HG02938 (cell line): ENCODE data around the gene SFTPA2.
"Not testable (repeated sequence)": the region's sequence is repeated elsewhere in the genome, so short reads cannot be mapped to it uniquely, and the experiment has no call there.

Experiments used
- ATAC-seq: cut with Tn5 transposase; IDR thresholded peaks from one replicate; pipeline ENCODE4 v1.9.1; 2021; ENCODE audit warnings: mild to moderate bottlenecking, moderate library complexity; ENCODE audit not compliant: unreplicated experiment

The SFTPA2 gene

DNA sequence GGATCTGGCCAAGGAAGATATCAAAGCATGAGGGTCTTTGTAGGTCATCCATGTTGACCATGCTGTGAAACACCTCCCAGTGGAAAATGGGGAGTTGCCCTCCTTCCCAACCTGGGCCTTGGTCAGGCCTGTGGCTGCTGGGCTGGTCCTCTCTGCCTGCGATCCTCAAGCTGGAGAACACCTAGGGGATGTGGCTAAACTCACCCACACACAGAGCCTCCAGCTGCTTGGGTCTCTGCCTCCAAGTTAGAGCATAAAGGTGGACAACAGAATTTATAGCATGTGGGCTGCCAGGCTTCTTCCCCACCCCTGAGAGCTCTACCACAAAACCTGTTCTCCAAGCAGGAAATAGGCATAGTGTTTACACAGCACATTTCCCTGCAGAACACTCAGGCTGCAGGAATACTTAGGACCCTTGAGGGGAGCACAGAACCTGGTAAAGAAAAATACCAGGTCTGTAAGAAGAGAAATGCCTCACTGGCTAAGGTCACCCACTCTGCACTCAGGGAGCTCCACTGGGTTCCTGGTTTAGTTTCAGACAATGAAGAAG lies at the start of gene SFTPA2:
Gene SFTPA2, minus strand, starts transcription at position 248 of the 550 bp plus-strand sequence. CDS start 924 bp downstream, outside the sequence.
- no peak for ATAC-seq

DNA sequence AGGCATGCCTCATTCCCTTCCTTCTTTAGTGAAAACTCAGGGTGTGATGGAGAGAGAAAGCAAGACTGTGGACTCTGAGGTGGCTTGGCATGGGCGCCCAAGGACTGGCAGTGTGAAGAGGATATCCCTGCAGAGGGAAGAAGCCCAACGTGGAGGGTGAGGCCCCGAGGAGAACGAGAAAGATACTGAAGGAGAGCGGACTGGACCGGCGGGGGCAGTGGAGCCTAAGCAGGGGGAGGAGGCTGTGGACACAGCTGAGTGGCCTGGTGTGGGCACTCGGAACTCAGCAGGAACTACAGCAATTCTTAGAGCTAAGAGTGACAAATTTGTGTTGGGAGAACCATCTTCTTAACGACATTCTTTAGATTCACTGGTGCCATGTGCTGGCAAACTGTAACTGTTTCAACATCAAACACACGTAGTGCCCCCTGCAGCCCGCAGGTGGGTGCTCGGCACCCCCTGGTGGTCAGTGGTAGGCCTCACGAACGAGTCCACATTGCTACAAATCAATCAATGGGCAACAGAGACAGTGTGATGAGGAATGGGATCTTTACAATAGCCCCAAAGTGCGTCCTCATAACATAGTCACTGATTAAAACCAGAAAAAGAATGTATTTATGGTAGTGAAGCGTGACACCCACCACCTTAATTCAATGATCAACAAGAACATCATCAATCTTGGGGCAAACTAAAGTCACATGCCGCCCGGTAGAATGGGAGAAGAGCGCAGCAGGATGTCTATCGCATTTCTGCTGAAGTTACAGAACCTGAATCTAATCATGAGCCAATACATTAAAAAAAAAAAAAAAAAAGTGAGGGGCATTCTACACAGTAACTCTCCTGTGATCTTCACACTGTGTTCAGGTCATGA lies 48.5 kb upstream of the SFTPA2 start:
- ATAC-seq = no peak

DNA sequence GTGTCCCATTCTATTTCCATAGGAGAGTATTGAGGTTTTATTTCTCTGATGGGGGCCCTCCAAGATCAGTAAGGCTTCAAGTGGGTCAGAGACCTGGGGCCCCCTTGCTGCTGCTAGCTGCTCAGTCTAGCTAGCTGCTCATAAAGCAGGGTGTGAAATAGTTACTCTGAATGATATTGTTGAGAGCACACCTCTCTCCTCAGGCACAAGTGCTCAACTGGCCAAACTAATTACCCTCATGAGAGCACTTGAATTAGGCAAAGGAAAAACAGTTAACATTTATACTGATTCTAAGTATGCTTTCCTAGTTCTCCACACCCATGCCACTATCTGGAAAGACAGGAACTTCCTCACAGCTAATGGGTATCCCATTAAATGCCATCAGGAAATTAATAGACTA lies 45.1 kb upstream of the SFTPA2 start:
- ATAC-seq = no peak

DNA sequence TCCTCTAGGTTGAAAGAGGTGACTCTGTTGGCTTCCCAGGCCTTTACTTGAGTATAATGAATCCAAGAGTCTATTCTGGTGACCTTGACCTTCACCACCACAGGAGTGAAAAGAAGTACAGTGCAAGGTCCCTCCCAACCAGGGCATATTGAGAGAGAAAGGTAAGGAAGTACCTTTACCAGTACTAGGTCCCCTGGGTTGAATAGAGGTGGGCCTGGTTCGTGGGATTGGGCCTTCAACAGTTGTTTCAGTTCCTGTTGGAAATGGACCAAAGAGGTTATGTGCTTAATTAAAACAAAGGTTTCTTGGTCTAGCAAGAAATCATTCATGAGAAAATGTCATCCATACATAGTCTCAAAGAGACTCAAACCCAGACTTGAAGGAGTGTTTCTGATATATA lies 44.1 kb upstream of the SFTPA2 start:
- no peak for ATAC-seq

DNA sequence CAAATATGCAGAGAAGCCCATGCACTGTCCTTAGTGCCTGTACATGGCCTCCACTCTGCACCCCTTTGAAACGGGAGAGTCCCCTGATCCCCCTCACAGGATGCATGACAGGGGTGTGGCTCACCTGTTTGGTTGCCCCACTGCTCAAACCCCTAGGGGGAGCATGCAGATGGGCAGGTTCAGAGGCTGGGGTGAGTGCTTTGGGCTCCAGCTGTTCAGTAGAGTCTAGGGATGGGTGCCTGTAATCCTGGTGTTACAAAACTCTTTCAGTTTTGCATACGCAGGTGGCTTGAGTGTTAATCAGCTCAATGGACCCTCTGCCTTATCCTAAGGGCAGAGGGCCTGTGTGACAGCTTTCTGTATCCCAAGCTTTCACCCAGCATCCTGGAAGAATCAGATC lies 42.7 kb upstream of the SFTPA2 start:
- ATAC-seq = no peak

DNA sequence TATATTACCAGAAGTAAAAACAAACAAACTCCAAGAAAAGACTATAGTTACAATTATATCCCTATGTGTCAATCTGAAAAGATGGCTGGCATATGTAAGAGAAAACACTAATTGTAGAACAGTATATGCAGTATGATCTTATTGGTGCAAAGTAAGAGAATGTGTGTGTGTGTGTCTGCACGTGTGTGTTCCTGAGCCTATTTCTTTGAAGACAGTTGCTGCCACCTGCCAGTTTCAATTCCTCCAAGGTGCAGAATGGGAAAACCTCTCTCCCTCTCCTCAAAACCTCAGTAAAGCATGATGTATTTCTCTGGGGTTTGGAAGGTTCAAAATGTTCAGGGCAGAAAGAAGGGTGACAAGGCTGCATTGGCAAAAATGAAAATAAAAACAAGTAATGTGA lies 41.7 kb upstream of the SFTPA2 start:
- no peak for ATAC-seq

DNA sequence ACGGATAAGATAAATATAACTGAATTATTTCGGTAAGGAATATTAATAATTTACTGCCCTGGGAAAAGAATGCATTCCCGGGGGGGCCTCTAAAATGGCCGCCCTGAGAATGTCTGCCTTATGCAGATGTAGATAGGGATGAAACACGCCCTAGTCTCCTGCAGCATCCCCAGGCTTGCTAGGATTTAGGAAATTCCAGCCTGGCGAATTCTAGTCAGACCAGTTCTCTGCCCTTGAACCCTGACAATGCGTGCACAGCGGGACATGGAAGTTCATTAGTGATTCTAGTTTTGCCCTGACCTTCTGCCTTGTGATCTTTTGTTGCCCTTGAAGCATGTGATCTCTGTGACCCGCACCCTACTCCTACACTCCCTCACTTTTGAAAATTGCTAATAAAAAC lies 39.4 kb upstream of the SFTPA2 start:
- not testable (repeated sequence) for ATAC-seq

DNA sequence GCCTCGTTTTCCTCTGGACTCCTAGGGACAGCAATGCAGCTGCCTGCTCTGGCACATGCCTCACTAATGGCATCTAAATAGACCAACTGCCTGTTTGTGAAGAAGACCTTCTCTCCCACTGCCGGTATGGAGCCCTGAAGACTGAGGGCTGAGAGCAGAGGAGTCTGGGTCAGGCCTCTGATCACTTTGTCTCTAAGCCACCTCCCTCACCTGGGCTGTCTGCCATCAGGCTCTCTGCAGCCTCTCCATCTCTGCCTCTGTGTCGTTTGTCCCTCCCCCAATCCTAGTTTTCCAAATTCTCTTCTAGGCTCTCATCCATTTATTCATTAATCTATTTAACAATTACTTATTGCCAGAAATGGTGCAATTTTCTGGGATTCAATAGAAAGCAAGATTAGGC lies 35.3 kb upstream of the SFTPA2 start:
- ATAC-seq = no peak

DNA sequence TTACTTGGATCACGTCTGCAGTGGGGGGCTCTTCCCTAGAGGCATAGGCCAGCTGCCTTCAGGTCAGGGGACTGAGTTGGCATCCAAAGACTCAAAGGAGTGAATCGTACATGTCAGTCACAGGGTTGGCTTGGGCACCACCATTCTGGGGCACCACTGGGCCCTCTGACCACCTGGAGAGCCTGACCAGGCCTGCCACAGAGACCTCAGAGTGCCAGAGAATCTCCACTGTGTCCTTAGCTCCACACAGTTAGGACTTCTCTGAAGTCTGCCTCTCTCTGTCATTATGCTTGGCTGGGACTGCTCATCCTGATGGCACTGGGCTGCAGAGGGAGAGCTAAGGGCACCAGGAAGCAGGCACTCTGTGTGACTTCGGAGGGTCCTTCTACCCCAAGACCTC lies 34.4 kb upstream of the SFTPA2 start:
- ATAC-seq = not testable (repeated sequence)

DNA sequence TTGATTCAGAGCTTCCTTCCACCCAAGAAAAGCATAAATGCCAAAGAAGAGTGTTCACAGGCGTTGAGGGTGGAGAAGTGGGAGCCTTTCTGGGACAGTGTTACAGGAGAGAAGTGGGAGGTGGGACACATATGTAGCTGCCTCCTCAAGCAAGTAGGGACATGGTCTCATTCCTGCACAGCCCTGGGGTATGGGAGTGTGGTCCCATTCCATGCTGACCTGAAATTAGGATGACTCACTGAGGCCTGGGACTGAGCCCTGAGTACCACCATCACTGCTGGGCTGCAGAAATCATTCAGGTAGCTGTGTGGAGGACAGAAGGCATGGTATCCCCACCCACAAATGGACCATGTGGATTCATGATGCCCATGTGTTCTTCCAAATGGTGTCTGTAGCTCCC lies 33.2 kb upstream of the SFTPA2 start:
- no peak for ATAC-seq

DNA sequence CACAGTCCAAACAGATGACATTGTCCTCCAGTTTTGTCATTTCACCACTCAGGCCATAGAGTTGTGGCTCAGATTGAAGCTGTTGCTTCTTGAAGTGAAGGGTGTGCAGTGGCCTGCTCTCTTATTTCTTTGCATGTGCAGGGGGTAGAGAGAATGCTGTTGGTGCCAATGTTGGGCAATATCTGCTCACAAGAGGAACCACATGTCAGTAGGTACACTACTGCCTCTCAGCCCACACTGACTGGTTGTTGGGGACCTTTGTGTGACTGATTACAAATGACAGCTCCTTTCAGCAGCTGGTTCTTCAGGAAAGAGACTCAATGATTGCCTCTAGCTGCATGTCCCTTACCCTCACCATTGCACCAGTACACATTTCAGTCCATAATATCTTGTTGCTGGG lies 28.6 kb upstream of the SFTPA2 start:
- ATAC-seq = no peak

DNA sequence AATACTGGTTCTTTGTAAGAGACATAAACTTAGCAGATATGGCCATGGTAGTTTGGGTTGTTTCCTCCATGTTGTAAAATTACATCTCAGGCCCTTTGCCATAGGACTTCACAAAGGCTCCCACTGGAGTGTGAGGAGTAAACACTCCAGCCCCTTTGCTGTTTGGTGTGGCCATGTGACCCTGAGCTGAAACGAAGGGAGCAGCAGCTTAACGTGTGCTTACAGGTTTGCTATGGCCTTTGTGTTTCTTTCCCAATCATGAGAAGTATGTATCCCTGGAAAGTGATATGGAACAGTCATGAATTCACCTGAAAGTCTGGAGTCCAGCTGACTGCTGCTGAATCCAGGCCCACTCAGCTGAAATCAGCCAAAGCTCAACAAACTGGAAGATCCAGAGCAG lies 26.7 kb upstream of the SFTPA2 start:
- no peak for ATAC-seq

DNA sequence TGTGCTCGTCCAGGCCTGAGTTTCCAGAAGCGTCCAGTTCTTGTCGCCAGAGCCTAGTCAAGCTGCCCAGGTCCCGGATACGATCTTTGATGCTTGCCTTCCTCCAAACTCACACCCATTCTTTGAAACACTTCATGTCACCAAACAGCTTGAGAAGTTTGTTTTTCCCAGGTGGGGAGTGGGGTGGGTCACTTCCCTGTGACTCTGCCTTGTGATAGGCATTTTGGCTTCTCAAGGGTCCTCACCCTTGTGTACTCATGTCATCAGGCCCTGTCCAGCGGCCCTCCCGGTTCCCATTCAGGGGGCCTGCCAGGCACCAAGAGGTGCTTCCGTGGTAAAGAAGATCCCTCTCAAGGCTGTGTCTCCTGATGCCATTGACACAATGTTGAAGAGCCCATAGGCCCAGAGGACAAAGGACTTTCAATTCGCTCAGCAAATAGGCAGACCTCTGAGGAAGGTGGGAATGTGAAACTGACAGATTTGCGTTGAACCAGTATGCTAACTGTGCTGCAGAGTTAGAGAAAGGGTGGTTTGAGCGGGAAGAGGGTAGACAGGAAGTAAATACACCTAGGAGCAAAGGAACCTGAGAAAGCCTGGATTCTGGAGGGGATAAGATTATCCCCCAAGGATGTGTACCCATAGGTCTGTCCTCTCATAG lies 25.8 kb upstream of the SFTPA2 start:
- ATAC-seq = no peak

DNA sequence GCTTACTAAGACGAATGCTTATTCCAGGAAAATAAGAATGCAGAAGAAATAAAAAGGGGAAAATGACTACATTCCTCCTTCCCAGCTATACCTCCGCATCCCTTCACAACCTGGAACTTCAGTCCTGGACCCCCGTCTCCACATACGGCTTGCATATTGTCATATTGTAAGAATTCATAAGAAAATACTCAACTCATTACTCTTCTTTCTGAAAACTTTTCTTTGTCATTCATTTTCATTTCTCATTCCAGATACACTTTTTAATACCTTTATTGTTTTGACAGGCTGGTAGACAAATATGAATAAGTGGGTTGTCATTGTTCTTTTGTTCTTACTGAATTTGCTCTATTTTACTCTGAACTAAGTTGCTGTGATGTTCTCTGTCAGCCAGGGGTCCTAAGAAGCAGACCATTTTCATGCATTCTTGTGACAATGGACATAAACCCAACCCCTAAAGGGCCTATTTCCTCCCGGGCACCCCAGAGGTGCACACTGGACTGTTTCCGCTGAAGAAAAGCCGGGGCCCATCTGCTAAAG lies 23.3 kb upstream of the SFTPA2 start:
- no peak for ATAC-seq

DNA sequence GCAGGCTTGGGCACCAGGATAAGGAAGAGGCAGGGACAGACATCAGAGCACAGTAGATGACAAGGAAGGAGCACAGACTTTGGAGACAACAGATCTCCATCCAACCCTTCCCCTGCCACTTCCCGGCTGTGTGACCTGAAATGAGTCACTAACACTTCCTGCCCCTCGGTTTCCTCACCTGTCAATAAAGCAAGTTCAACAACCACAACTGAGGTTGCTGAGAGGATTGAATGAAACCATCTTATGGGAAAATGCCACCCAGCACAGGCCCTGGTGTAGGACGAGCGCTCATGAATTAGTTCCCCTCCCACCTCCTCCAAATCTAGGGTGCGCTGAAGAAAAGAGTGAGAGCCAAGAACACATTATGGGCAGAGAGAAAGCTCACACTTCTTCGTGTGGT lies 22.7 kb upstream of the SFTPA2 start:
- not testable (repeated sequence) for ATAC-seq

DNA sequence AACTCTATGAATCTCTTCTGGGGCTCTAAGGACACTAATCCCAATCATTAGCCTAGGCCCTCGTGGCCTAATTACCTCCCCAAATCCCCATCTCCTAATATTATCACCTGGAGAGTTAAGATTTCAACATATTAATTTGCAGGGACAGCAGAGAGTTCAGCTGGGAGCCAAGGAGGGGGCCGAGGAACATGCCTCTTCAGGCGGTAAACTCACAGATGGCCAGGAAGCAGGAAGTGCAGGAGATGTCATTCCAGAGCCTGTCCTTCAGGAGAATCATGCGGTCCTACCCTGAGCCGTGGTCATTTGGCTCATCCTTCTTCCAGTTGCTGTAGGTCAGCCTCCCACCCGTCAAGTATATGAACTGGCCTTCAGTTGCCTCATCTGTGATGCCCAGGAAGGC lies 21.9 kb upstream of the SFTPA2 start:
- ATAC-seq = no peak

DNA sequence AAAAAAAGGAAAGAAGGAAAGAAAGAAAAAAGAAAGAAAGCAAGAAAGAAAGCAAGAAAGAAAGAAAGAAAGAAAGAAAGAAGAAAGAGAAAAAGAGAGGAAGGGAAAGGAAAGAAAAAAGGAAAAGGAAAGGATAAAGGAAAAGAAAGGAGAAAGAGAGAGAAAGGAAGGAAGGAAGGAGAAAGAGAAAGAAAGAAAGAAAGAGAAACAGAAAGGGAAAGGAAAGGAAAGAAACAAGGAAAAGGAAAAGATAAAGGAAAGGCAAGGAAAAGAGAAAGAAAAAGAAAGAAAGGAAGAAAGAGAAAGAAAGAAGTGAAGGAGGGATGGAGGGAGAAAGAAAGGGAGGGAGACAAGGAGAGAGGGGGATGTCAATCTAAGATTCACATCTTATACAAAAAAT lies 20.8 kb upstream of the SFTPA2 start:
- no peak for ATAC-seq

DNA sequence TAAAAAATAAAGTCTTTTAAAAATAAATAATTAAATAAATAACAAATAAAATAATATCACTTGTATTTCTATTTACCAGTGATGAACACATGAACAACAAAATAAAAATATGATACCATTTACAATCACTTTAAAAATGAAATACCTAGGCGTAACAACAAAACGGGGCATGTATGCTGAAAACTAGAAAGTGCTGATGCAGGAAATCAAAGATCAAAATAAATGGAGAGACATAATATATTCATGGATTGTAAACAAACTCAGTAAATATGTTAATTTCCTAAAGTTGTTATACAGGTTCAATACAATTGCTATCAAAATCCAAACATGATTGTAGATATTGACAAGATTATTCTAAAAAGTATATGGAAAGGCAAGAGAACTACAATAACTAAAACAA lies 19.2 kb upstream of the SFTPA2 start:
- ATAC-seq = no peak

DNA sequence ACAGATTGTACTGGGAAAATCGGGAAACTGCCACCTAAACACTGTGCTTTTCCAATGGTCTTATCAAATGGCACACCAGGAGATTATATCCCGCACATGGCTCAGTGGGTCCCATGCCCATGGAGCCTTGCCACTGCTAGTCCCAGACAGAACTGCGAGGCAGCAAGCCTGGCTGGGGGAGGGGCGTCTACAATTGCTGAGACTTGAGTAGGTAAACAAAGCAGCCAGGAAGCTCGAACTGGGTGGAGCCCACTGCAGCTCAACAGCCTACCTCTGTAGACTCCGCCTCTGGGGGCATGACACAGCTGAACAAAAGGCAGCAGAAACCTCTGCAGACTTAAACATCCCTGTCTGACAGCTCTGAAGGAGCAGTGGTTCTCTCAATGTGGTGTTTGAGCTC lies 10.4 kb upstream of the SFTPA2 start:
- ATAC-seq = not testable (repeated sequence)

DNA sequence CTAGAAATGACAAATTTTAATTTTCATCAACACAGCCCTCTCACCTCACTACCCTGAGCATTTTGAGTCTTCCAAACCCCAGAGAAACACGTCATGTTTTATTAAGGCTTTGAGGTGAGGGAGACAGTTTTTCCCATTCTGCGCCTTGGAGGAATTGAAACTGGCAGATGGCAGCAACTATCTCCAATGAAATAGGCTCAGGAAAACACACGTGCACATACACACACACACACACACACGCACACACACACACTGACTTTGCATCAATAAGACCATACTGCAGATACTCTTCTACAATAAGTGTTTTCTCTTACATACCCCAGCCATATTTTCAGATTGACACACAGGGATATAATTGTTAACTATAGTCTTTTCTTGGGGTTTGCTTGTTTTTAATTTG lies 3.2 kb upstream of the SFTPA2 start:
- no peak for ATAC-seq

DNA sequence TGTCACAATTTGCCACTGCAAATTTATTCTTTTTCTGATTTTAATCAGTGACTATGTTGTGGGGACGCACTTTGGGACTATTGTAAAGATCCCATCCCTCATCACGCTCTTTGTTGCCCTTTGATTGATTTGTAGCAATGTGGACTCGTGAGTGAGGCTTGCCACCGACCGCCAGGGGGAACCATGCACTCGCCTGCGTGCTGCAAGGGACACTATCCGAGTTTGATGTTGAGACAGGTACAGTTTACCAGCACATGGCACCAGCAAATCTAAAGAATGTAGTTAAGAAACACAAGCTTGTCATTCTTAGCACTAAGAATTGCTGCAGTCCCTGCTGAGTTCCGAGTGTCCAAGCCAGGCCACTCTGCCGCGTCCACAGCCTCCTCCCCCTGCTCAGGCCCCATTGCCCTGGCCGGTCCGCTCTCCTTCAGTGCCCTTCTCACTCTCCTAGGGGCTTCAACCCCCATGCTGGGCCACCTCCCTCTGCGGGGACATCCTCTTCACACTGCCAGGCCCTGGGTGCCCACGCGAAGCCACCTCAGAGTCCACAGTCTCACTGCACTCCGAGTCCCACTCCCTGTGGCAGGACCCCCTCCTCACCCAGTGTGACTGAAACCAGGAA lies 2.0 kb upstream of the SFTPA2 start:
- ATAC-seq = peak; percentile 82
